Epidermal melanocyte (primary cell): ENCODE data around the gene TTLL9.
"Not testable (repeated sequence)": the region's sequence is repeated elsewhere in the genome, so short reads cannot be mapped to it uniquely, and the experiment has no call there.

Experiments used
- DNase-seq: peaks from one replicate; pipeline ENCODE4 v3.0.0; 2011; ENCODE audit warnings: low spot score; ENCODE audit not compliant: insufficient read length

TTLL9 gene

DNA sequence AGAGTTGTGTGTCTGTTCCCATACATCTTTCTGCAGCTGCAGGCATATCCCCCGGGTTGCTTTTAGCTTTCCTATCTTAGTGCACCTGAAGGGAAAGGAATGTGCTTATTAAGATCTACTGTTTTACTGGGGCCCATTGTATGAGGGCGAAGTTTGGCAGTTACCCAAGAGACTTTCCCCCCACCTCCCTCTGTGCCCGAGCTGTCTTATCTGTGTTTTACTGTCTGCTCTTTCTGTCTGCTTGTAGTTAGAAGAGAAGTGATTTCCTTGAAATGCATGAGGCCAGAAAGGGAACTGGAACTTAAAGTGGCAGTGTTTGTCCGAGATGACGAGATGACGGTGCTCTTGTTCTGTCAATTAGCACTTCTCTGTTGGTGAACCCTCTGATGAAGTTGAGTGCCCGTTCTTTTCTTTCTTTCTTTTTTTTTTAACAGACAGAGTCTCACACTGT, 47.6 kb downstream of the TTLL9 start:
- not testable (repeated sequence) for DNase-seq

DNA sequence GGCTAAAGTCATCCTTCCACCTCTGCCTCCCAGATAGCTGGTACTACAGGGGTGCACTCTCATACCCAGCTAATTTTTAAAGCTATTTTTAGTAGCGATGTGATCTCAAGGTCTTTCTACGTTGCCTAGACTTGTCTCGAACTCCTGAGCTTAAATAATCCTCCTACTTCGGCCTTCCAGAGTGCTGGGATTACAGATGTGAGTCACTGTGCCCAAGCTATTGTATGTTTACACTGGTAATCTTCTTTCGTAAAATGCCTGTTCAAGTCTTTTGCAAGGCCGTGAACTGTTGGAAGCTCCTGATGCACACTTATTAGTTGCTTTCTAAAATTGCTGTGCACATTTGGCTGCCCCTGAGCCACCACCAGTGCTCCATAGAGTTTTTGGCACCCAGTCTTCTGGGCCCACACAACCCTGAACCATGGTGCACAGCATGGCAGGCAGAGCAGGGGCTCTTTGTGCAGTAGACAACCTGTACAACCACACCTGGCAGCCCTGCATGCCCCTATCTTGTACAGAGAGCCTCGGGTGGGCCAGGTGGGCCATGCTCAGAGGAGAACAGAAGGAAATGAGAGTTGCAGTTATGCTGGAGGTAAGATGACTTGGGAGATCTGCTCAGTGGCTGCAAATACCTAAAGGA, 48.2 kb downstream of the TTLL9 start:
- no peak for DNase-seq

DNA sequence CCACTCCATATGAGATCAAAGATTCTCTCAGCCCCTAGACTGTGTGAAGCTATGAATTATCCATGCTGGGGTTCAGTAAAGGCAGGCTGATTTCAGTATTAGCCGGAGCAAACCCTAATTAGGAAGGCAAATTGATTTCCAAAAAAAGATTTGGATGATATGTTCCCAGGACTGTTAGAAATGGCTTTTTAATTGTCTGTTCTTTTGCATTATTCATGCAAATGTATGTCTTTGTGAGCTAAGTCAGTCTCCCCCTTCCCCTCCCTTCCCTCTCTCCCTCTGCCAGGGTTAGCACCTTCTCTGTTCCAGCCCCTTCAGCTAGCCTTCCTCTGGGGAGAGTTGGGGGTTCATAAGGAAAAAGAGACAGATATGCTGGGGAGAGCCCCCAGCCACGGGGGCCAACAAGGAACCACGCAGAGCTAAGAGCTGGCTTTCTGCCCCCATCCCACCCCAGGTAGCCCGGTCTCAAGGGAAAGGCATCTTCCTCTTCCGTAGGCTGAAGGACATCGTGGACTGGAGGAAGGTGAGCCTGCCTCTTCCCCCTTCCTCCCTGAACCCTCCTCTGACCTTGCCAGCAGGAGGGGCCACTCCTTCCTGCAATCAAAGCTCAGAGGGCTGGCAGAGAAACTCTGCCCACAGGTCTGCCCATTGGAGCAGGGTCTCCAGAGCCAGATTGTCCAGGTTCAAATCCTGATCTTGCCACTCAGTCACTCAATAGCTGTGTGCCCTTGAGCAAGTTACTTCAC, 49.1 kb downstream of the TTLL9 start:
- DNase-seq = no peak

DNA sequence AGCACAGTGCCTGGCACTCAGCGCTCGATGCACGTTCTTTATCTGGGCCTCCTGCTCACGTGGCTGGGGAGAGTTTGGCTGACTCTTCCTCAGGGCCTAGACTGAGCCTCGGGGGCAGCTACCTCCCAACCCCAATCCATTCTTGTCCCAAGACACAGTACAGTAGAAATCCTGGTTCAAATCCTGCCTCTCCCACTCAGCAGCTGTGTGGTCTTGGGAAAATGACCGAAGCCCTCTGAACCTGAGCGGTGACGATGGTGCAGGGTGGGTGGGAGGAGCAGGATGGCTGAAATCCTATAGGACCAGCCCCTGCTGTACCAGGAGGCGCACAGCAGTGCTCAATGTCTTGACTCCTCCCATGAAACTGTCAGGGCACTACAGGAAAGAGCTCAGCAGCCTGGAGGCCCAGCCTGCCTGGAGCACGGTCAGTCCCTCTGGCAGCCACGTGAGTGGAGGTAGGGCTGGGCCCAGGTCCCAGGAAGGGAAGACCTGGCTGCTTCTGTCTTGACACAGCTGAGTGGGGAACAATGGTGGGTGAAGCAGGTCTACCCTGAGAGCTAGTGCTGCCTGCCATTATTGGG, 49.9 kb downstream of the TTLL9 start:
- DNase-seq = no peak

DNA sequence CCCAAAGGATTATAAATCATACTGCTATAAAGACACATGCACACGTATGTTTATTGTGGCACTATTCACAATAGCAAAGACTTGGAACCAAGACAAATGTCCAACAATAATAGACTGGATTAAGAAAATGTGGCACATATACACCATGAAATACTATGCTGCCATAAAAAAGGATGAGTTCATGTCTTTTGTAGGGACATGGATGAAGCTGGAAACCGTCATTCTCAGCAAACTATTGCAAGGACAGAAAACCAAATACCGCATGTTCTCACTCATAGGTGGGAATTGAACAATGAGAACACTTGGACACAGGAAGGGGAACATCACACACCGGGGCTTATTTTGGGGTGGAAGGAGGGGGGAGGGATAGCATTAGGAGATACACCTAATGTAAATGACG, 51.0 kb downstream of the TTLL9 start:
- DNase-seq = not testable (repeated sequence)

DNA sequence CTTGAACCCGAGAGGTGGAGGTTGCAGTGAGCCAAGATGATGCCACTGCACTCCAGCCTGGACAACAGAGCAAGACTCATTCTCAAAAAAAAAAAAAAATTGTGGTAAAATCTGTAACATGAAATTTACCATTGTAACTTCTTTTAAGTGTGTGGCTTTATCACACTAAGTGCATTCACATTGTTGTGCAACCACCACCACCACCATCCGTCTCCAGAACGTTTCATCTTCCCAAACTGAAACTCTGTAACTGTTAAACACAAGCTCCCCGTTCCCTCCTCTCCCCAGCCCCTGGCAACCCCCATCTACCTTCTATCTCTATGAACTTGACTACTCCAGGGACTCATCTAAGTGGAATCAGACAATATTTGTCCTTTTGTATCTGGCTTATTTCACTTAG, 51.7 kb downstream of the TTLL9 start:
- no peak for DNase-seq

DNA sequence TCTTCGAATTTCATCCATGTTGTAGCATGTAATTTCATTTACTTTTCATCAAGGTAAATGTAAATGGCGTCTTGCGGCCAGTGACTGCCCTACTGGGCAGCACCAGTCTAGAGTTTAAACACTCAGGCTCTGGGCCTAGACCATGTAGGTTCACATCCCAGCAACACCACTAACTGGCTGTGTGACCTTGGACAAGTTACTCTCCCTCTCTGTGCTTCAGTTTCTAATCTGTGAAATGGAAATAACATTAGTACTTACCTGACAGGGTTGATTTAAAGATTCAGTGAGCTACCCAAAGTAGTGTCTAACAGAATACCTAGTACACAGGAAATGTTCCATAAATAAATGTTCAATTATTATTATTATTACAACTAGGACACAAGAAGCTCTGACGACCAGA, 52.2 kb downstream of the TTLL9 start:
- DNase-seq = no peak

DNA sequence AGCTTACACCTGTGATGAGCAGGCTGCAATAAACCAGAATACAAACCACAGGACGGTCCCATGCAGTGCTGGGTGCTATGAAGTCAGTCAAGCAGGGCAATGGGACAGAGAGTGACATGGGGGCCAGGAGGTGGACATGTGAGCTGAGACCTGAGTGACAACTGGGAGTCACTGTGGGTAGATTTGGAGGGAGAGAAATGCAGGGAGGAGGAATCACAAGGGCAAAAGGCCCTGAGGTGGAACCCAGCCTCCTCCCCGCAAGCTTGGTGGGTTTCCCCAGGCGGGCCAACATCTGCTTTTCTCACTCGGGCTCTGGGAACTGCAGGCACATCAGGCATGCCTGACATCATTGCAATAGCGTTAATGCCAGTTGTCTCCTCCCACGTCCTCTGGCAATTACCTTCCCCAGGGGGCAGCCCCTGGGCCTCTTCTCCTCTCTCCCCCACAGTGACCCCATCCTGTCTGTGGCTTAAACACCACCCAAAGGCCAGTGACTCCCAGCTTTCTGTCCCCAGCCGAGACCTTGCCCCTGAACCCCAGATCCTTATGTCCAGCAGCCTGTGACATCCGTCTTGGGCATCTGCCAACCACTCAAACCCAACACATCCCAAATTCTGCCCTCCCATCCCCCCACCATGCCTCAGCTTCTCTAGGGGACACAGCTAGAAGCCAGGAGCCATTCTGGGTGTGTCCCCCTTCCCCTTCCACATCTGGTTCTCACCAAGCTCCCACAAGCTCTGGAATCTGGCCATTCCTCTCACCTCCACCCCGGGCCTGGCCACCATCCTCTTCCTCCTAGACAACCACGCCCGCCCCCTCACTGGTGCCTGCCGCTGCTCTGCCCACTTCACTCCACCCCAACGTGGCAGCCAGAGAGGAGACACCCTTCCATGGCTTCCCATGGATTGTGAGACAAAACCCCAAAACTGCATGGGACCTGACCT, 53.2 kb downstream of the TTLL9 start:
- DNase-seq = no peak

DNA sequence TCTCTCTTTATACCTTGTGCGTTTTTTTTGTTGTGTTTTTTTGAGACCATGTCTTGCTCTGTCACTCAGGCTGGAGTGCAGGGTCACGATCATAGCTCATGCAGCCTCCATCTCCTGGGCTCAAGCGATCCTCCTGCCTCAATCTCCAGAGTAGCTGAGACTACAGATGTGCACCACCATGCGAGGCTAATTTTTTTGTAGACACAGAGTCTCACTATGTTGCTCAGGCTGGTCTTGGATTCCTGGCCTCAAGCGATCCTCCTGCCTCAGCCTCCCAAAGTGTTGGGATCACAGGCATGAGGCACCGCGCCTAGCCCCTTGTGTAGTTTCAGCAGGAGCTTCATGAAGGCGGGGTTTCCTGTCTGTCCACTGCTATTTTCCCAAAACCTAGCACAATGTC, 54.1 kb downstream of the TTLL9 start:
- DNase-seq = no peak

DNA sequence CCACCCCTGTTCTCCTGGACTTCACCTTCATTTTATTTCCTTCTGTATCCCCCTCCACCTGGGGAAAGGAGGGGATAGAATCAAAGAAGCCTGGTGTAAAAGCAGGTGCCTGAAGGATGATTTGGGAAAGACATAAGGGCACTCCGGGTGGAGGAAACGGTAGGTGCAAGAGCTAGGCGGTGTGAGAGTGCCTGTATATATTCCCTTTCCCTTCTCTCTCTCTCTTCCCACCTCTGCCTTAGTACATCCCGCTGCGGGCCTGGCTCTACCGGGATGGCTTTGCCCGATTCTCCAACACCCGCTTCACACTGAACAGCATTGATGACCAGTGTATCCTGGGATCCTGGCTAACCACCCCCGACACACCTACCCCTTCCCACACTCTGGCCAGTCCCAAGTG, 55.2 kb downstream of the TTLL9 start:
- DNase-seq = no peak

DNA sequence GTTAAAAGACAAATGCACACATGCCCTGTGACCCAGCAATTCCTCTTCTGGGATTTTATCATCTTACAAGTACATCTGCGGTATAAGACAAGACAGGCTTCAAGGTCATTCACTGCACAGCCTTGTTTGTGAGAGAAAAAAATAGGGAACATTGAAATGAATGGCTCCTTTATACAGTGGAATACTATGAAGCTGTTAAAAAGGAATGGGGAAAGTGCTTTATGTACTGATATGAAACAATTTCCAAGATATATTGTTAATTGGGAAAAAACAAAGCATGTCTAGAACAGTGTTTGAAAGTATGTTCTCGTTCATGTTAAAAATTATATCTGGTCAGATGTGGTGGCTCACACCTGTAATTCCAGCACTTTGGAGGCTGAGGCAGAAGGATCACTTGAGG, 56.1 kb downstream of the TTLL9 start:
- DNase-seq = no peak

DNA sequence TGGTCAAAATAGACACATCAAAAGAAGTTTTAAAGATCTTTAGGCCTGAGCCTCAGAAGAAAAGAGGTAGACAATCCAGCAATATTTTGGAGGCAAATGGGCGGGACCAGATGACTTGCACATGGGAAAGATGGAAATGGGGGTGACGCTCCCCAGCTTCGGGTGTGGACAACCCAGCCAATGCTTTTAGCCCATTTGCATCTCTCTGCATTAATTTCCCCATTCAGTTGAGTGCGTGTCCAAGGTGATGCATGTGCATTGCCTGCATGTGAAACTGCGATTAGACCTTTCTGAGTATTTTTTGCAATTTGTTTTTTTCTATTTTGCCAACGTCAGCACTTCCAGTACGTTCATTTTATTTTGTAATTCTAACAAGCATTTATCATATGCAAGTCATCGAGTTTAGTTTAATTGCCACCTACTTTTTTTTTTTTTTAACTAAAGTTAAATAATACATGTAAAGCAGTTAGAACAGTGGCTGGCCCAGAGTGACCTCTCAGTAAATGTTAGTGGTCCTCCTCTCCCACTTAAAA, 57.3 kb downstream of the TTLL9 start:
- no peak for DNase-seq

DNA sequence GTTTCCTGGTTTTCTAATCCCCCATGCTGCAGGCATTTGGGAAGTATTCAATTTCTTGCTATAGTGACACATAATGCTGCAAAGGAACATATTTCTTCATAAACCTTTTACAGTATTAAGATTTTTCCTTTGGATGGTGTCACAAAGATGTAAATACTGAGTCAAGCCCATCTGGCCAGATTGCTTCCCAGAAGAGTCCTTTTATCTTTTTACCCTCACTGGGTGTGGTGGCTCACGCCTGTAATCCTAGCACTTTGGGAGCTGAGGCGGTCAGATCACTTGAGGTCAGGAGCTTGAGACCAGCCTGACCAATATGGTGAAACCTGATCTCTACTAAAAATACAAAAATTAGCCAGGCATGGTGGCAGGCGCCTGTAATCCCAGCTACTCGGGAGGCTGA, 59.2 kb downstream of the TTLL9 start:
- DNase-seq = not testable (repeated sequence)

DNA sequence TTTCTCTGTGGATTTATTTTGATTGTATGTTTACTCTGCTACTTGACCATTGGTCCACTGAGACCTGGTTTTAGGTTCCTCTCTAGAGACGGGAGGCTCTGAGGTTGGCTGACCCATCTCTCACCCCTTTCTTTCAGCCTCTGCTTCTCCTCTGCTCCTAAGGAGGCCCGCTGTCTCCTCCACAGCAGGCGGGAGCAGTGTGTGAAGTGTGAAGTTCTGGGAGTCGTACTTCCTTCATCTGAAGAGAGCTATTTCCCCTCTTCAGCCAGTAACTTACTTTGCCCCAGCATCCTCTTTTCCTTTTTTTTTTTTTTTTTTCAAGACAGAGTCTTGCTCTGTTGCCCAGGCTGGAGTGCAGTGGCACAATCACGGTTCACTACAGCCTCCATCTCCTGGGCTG, 60.3 kb downstream of the TTLL9 start:
- DNase-seq = no peak

DNA sequence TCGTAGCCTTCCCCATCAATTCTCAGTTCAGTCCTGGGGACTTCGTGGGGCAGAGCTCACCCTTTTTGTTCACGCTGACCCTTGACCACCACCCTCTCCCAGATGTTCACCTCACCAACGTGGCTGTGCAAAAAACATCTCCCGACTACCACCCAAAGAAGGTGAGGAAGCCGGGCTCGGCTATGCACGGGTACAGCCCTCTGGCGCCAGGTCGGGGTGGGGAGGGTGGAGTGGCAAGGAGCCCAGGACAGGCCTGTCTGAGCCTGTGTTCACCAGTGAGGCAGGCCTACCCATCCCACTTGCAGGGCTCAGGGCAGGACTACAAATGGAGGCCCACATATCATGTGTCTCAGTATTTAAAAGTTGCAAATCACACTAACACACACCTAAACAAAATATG, 63.3 kb downstream of the TTLL9 start:
- no peak for DNase-seq

DNA sequence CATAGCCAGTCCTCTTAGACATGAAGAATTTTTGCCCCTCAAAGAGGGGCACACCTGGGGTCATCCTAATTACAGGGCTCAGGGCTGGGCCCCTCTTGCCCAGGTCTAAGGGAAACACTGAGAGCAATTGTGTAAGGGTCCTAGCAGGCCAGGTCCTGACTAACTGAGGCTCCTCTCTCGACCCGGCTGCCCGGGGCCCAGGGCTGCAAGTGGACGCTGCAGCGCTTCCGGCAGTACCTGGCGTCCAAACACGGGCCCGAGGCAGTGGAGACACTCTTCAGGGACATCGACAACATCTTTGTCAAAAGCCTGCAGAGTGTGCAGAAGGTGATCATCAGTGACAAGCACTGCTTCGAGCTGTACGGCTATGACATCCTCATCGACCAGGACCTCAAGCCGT, 64.1 kb downstream of the TTLL9 start:
- DNase-seq = no peak

DNA sequence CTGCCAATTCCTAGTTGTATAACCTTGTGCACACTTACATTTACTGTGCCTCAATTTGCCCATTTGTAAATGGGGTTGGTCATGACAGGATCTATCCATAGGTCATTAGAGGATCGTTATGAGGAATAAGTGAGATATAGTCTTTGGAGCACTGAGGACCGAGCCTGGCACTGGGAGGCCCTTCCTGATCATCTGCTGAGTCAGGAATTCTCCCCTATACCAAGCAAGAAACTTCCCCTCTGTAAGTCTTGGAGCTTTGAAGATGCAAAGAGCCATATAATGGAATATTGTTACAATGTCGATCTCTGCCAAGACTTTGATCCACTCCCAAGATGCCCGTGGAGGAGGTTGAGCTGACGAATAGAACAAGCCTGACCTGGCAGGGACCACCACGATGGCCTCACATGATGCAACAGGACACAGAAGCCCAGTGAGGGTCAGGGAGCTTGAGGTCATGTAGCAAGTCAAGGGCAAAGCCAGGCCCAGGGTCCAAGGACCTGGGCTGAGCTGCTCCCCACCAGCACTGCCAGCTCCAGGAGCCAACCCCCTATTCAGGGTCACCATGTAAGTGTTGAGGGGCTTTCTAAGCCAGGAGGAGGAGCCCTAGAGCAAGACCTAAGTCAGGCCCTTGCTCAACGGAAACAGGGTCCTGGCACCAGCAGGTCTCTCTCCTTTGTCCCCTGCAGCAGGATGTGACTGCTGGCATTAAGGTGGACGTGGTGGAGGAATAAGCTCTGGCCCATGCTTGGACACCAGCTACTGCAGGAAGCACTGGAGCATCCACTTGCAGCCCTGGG, 64.7 kb downstream of the TTLL9 start:
- DNase-seq = no peak

DNA sequence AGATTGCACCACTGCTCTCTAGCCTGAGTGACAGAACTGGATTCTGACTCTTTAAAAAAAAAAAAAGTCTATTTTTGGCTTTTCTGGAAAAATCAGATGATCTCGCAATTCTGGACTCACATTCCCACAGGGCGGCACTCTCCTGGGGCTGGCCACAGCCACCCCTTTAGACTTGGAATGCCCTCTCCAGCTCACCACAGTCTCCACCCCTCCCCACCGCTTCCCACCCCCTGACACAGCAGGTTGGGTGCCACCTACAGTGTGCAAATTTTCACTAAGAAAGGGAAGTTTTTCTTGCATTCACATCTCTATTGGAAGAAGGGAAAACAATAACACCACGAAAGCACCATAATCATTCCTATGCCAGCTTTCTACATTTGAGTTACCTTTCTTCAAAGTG, 66.0 kb downstream of the TTLL9 start:
- no peak for DNase-seq

DNA sequence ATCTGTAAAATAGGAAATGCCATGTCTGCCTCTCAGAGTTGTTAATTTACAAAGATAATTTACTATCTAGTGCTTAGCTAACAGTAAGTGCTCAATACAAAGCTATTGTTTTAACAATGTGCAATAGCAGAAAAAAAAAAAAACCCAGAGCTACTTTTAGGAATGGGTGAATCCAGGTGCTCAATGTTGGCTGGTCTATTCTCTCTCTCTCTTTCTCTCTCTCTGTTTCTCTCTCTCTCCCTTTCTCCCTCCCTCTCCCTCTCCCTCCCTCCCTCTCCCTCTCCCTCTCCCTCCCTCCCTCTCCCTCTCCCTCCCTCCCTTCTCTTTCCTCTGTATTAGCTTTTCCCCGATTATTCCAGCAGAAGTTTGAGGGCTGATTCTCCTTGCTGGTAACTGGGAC, 67.4 kb downstream of the TTLL9 start:
- DNase-seq = no peak

DNA sequence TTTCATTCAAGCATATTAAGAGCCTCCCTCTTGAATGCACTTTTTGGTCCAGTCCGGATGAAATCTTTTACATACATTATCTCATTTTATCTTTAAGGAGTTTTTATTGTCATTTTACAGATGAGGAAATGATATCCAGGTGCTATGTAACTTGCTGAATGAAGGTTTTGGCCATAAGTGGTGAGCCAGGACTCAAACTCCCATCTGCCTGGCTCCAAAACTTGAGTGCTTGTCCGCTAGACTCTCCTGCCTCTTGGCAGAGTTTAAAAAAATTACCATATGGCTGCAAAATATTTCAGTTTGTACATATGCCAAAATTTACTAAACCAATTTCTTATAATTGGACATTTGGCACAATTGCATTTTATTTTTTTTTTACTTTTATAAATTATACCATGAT, 69.2 kb downstream of the TTLL9 start:
- no peak for DNase-seq

DNA sequence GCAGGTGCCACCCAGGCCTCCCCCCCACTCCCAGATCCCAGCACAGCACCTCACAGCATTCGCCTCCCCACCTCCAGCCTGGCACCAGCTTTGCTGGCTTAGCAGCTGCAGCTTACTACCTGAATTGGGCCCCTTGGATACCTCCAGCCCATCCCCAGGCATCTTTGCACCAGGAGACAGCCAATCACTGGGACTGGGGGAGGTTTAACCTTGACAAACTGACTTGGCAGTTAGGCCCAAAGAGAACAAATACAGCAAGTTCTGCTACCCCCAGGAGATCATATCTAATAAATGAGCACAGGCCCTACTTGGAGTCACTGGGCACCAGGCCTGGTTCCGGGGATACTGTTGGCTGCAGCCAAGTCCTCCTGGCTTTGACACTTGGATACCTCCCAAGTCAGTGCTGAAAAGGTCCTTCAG, 72.6 kb downstream of the TTLL9 start:
- DNase-seq = no peak
